K562 (cell line): ENCODE measurements around the gene POLRMT. TPM values are rescaled to one million over a fixed set of nuclear protein-coding genes. Genes with fewer than 3 reads are reported as not detected.

Experiments
- CCAR2 ChIP-seq: fragments of 200-400 bp; formaldehyde crosslinking; IDR thresholded peaks from 2 replicates; pipeline ENCODE4 v1.6.1; 2017; ENCODE audit warnings: mild to moderate bottlenecking, low read depth, low read length
- CHD4 ChIP-seq: fragments of 200-600 bp; sonication (generic); IDR thresholded peaks from 3 replicates; pipeline ENCODE4 v1.6.1; 2012; ENCODE audit warnings: low read depth, mild to moderate bottlenecking, mixed read lengths, low read length, inconsistent platforms; ENCODE audit not compliant: insufficient read depth, insufficient replicate concordance, poor library complexity, severe bottlenecking
- DACH1 ChIP-seq: fragments of 450-650 bp; IDR thresholded peaks from 2 replicates; pipeline ENCODE4 v1.6.1; 2018; ENCODE audit not compliant: partially characterized antibody
- FOXP1 ChIP-seq: sonication (generic); formaldehyde crosslinking; IDR thresholded peaks from 2 replicates; pipeline ENCODE4 v1.8.0; 2022; ENCODE audit warnings: mild to moderate bottlenecking, missing genetic modification reagents
- HIVEP1 ChIP-seq: fragments of 250-450 bp; sonication (Bioruptor Pico); IDR thresholded peaks from 2 replicates; pipeline ENCODE4 v1.4.0; 2020; ENCODE audit warnings: mild to moderate bottlenecking
- MAFG ChIP-seq: fragments of 450-650 bp; conservative IDR thresholded peaks from 2 replicates; pipeline ENCODE4 v1.6.1; 2016; ENCODE audit warnings: missing genetic modification characterization, missing compliant biosample characterization
- MTA1 ChIP-seq: fragments of 450-650 bp; IDR thresholded peaks from 2 replicates; pipeline ENCODE4 v1.6.1; 2017; ENCODE audit warnings: borderline replicate concordance
- POLR2AphosphoS5 ChIP-seq: IDR thresholded peaks from 2 replicates; pipeline ENCODE4 v1.6.1; 2011; ENCODE audit warnings: mild to moderate bottlenecking, low read depth, low read length, moderate library complexity; ENCODE audit not compliant: control insufficient read depth, insufficient read depth
- RBFOX2 ChIP-seq: fragments of 200-400 bp; formaldehyde crosslinking; IDR thresholded peaks from 2 replicates; pipeline ENCODE4 v1.6.1; 2017; ENCODE audit warnings: low read depth, mild to moderate bottlenecking, low read length, moderate library complexity
- RBM14 ChIP-seq: fragments of 200-400 bp; formaldehyde crosslinking; IDR thresholded peaks from 2 replicates; pipeline ENCODE4 v1.6.1; 2018; ENCODE audit warnings: low read depth, mild to moderate bottlenecking, low read length, moderate library complexity, borderline replicate concordance; ENCODE audit not compliant: insufficient read depth
- SMARCA4 ChIP-seq: fragments of 450-650 bp; IDR thresholded peaks from 2 replicates; pipeline ENCODE4 v1.6.1; 2016
- SNRNP70 ChIP-seq: fragments of 200-400 bp; formaldehyde crosslinking; optimal IDR thresholded peaks from 2 replicates; pipeline ENCODE3; 2017; ENCODE audit warnings: low read depth, low read length
- TRIM28 ChIP-seq: fragments of 450-650 bp; IDR thresholded peaks from 2 replicates; pipeline ENCODE4 v1.6.1; 2017
- ZFPM2 ChIP-seq: fragments of 250-450 bp; sonication (Bioruptor Pico); IDR thresholded peaks from 2 replicates; pipeline ENCODE4 v1.5.1; 2022; ENCODE audit warnings: mild to moderate bottlenecking
- ZNF143 ChIP-seq: sonication (generic); formaldehyde crosslinking; IDR thresholded peaks from 2 replicates; pipeline ENCODE4 v1.9.0; 2022; ENCODE audit warnings: mild to moderate bottlenecking, missing genetic modification reagents
- ZNF3 ChIP-seq: fragments of 250-450 bp; sonication (Bioruptor Pico); IDR thresholded peaks from 2 replicates; pipeline ENCODE4 v1.5.0; 2021; ENCODE audit warnings: mild to moderate bottlenecking, moderate library complexity
- polyA plus RNA-seq, 8 experiments: library from polyadenylated mRNA; depleted of rRNA in 4 of 8; stranded (reverse) in 5 of 8; unstranded in 3 of 8; fragments of >200 nt; fragmentation: Nextera tagmentation in 2 of 8; fragmentation: Illumina TruSeq in 1 of 8; extraction: Ambion mirVana in 2 of 8; extraction: Trizol in 1 of 8; gene quantifications; 2 replicates each; pipeline versions ENCODE4 v1.2.1 to v1.2.3, GENCODE V29; 2011 to 2014; ENCODE audit warnings: inconsistent platforms in 1 of 8, missing spikeins in 1 of 8
- total RNA-seq, 7 experiments: library from RNA; depleted of rRNA in 6 of 7; stranded (reverse); fragments of >200 nt in 6 of 7; fragmentation: Illumina TruSeq in 2 of 7; extraction: Trizol in 2 of 7; gene quantifications; 2 replicates each; pipeline versions ENCODE4 v1.2.1 to v1.2.3, GENCODE V29; 2011 to 2021; ENCODE audit warnings: low replicate concordance in 1 of 7
- TF ChIP-seq, protein P1 (sequence below): fragments of 200-600 bp; sonication (generic); IDR thresholded peaks from one replicate; pipeline ENCODE4 v1.6.1; 2012; ENCODE audit warnings: mild to moderate bottlenecking, low read depth, low read length, inconsistent platforms

POLRMT gene
- total and polyA plus RNA-seq, 9 of the 15 experiments (the other 6 are each of a cell fraction or from before 2014, with no cell fraction given) = 30.3 to 144 (median 68.0) TPM

DNA sequence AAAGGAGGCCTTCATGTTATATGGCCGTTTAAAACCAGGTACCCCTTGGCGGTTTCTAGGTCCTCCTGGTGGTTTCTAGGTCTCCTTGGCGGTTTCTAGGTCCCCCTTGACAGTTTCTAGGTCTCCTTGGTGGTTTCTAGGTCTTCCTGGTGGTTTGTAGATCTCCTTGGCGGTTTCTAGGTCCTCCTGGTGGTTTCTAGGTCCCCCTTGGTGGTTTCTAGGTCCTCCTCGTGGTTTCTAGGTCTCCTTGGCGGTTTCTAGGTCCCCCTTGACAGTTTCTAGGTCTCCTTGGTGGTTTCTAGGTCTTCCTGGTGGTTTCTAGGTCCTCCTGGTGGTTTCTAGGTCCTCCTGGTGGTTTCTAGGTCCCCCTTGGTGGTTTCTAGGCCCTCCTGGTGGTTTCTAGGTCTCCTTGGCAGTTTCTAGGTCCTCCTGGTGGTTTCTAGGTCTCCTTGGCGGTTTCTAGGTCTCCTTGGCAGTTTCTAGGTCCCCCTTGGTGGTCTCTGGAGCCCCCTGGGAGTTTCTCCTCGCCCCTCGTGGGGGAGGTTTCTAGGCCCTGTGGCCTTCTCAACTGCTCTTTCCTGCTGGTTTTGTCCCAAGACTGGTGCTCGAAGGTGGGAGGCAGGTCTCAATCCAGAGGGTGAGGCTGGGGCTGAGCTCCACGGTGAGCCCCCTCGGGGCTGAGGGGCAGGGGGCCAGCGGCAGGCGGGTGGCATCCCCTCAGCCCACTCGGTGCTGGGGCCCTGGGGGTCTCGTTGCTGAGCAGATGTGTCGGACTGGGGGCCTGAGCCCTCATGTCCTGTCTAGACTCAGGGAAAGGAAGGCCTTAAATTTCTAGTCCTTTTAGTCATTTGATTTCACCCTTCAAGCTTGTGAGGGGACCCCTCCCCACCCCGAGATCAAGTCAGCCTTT lies 35.7 kb downstream of the POLRMT start (continued):
- TF ChIP-seq, protein P1, sequence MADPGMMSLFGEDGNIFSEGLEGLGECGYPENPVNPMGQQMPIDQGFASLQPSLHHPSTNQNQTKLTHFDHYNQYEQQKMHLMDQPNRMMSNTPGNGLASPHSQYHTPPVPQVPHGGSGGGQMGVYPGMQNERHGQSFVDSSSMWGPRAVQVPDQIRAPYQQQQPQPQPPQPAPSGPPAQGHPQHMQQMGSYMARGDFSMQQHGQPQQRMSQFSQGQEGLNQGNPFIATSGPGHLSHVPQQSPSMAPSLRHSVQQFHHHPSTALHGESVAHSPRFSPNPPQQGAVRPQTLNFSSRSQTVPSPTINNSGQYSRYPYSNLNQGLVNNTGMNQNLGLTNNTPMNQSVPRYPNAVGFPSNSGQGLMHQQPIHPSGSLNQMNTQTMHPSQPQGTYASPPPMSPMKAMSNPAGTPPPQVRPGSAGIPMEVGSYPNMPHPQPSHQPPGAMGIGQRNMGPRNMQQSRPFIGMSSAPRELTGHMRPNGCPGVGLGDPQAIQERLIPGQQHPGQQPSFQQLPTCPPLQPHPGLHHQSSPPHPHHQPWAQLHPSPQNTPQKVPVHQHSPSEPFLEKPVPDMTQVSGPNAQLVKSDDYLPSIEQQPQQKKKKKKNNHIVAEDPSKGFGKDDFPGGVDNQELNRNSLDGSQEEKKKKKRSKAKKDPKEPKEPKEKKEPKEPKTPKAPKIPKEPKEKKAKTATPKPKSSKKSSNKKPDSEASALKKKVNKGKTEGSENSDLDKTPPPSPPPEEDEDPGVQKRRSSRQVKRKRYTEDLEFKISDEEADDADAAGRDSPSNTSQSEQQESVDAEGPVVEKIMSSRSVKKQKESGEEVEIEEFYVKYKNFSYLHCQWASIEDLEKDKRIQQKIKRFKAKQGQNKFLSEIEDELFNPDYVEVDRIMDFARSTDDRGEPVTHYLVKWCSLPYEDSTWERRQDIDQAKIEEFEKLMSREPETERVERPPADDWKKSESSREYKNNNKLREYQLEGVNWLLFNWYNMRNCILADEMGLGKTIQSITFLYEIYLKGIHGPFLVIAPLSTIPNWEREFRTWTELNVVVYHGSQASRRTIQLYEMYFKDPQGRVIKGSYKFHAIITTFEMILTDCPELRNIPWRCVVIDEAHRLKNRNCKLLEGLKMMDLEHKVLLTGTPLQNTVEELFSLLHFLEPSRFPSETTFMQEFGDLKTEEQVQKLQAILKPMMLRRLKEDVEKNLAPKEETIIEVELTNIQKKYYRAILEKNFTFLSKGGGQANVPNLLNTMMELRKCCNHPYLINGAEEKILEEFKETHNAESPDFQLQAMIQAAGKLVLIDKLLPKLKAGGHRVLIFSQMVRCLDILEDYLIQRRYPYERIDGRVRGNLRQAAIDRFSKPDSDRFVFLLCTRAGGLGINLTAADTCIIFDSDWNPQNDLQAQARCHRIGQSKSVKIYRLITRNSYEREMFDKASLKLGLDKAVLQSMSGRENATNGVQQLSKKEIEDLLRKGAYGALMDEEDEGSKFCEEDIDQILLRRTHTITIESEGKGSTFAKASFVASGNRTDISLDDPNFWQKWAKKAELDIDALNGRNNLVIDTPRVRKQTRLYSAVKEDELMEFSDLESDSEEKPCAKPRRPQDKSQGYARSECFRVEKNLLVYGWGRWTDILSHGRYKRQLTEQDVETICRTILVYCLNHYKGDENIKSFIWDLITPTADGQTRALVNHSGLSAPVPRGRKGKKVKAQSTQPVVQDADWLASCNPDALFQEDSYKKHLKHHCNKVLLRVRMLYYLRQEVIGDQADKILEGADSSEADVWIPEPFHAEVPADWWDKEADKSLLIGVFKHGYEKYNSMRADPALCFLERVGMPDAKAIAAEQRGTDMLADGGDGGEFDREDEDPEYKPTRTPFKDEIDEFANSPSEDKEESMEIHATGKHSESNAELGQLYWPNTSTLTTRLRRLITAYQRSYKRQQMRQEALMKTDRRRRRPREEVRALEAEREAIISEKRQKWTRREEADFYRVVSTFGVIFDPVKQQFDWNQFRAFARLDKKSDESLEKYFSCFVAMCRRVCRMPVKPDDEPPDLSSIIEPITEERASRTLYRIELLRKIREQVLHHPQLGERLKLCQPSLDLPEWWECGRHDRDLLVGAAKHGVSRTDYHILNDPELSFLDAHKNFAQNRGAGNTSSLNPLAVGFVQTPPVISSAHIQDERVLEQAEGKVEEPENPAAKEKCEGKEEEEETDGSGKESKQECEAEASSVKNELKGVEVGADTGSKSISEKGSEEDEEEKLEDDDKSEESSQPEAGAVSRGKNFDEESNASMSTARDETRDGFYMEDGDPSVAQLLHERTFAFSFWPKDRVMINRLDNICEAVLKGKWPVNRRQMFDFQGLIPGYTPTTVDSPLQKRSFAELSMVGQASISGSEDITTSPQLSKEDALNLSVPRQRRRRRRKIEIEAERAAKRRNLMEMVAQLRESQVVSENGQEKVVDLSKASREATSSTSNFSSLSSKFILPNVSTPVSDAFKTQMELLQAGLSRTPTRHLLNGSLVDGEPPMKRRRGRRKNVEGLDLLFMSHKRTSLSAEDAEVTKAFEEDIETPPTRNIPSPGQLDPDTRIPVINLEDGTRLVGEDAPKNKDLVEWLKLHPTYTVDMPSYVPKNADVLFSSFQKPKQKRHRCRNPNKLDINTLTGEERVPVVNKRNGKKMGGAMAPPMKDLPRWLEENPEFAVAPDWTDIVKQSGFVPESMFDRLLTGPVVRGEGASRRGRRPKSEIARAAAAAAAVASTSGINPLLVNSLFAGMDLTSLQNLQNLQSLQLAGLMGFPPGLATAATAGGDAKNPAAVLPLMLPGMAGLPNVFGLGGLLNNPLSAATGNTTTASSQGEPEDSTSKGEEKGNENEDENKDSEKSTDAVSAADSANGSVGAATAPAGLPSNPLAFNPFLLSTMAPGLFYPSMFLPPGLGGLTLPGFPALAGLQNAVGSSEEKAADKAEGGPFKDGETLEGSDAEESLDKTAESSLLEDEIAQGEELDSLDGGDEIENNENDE = no peak
- TF ChIP-seq FOXP1 = peak; percentile 59; the same call in 1 of the 2 replicates
- TF ChIP-seq MAFG = no peak
- TF ChIP-seq CHD4 = peak; percentile 33
- TF ChIP-seq ZNF3 = no peak
- peak; percentile 93 for TF ChIP-seq DACH1
- no peak for TF ChIP-seq SNRNP70
- TF ChIP-seq CCAR2 = no peak
- TF ChIP-seq MTA1 = peak; percentile 85
- no peak for TF ChIP-seq SMARCA4
- no peak for TF ChIP-seq ZFPM2 (CRISPR knock-in tag)
- peak; percentile 93 for TF ChIP-seq POLR2AphosphoS5
- no peak for TF ChIP-seq HIVEP1 (CRISPR knock-in tag)
- TF ChIP-seq RBFOX2 = no peak
- no peak for TF ChIP-seq RBM14
- 0 out of 2 replicates have a peak, but pooled peaks have one; percentile 26 for TF ChIP-seq ZNF143 (CRISPR knock-in tag)
- TF ChIP-seq TRIM28 = no peak
